ENCODE measurements around the gene RGS17. TPM values are rescaled to one million over a fixed set of nuclear protein-coding genes. Genes with fewer than 3 reads are reported as not detected.
"Not testable (repeated sequence)": the region's sequence is repeated elsewhere in the genome, so short reads cannot be mapped to it uniquely, and the experiment has no call there.

Gene RGS17
- total RNA-seq, 8 experiments from 2014 or later, result 1.2 to 20.0 (median 11.4) TPM

- H3K4me1 ChIP-seq (replicated peaks in 1 of 2); in situ Hi-C loops (cut with MboI; ENCODE audit: low pct_unique_long_range_greater_than_20kb in 2 of 9, low sequenced_read_pairs in 9 of 9, unreplicated experiment in 9 of 9); H3K27ac ChIP-seq; ATAC-seq (replicated peaks in 6 of 8); H3K4me3 ChIP-seq: not testable (repeated sequence)
- 94 to 97% methylated on average over 5 to 6 of the region's 15 CpGs; no CpG with 5 or more reads in 8 of the 10 experiments for WGBS, 10 experiments
Measured at GRCh38 chr6:152966168-152966894, 164.8 kb downstream of the RGS17 start.

DNA sequence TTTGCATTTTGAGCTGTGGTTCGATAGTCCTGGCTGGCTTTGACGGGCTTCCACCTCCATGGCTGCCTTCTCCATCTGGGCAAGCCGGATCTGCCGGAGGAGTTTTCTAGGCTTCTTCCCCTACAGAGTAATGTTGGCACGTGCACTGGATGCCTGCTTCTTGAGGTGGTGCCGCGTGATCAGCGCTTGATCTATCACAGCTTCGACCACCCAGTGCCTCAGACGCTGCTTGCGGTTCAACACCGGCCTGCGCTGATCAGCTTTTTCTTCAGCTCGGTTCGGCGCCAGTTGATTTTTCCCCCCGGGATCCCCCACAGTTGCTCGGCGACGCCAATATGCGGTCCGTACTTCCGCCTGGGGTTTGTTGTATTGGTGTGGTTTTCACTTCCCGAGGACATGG, 171.7 kb downstream of the RGS17 start:
- Histone ChIP-seq H3K27ac (no peak overlapping the region), H3K4me1 (replicated peaks in 1 of 2) (no peaks in the 10 kb centered on the region), H3K4me3 (no peak overlapping the region)
- ATAC-seq (replicated peaks in 6 of 8), result no peak
- WGBS, 10 experiments, result 82 to 100% (median 94%) methylated on average over 1 to 20 of the region's 24 CpGs; no CpG with 5 or more reads in 3 of the 10 experiments
- in situ Hi-C loops (cut with MboI; ENCODE audit: low pct_unique_long_range_greater_than_20kb in 2 of 9, low sequenced_read_pairs in 9 of 9, unreplicated experiment in 9 of 9), result loop anchor here in 1 of 9 experiments (10.0 kb wide), 1 partner anchor 215 kb away; no protein-coding TSS in a partner anchor

DNA sequence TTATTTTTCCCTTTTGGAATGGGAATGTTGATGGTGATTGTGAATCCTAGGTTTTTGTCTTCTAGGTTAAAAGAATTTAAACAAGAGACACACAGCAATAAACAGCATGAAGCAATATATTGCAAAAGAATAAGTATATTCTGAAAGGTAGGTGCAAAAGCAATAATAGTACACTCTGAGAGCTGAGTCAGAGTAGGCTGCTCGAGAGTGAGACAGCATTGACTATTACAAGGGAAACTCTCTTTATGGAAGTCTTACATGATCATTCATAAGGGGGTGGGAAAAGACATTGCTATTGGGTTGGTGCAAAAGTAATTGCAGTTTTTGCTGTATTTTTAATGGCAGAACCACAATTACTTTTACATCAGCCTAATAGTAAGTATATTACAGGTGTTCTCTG, 173.3 kb downstream of the RGS17 start:
- Histone ChIP-seq H3K27ac (no peak overlapping the region), H3K4me3 (no peak overlapping the region), H3K4me1 (replicated peaks in 1 of 2) (no peaks in the 10 kb centered on the region)
- no peak for ATAC-seq (replicated peaks in 6 of 8)
- in situ Hi-C loops (cut with MboI; ENCODE audit: low pct_unique_long_range_greater_than_20kb in 2 of 9, low sequenced_read_pairs in 9 of 9, unreplicated experiment in 9 of 9), result loop anchor here in 1 of 9 experiments (10.0 kb wide), 1 partner anchor 213 kb away; no protein-coding TSS in a partner anchor
- 0 to 80% (median 51%) methylated on average over 1 of the region's 1 CpG; no CpG with 5 or more reads in 2 of the 10 experiments for WGBS, 10 experiments

Other genes with a start within 250 kb of the RGS17 start
- gene FBXO5, start 148.2 kb downstream of the RGS17 start, total RNA-seq, result 10 to 100 TPM in 3 of 8 experiments, 1 to 10 TPM in 5; 3.4 to 38.0 (median 6.4) TPM
- gene MTRF1L, start 128.6 kb downstream of the RGS17 start, total RNA-seq, result 10 to 100 TPM; 12.1 to 24.5 (median 20.3) TPM